ENCODE data around the gene ZNF318.

DNA sequence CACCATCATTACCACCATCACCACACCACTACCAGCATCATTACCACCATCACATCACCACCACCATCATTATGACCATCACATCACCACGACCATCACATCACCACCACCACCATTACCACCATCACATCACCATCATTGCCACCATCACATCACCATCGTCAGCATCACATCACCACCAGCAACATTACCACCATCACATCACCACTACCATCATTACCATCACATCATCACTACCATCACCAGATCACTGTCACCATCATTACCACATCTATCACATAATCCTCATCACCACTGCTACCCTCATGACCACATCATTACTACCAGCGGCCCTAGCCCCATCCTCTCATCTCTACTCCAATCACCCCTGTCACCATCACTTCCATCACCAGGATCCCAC, 74.9 kb downstream of the ZNF318 start:
- TF ChIP-seq POLR2AphosphoS5 (IDR thresholded peaks at IDR 0.05; ENCODE audit: low read depth, low read length): no peak
- TF ChIP-seq POLR2A (IDR thresholded peaks at IDR 0.05; ENCODE audit: low read depth, low read length): no peak

Measured in GM12892 (cell line).